Myometrial cell (primary cell): ENCODE data around the gene SNAI3. TPM values are rescaled to one million over a fixed set of nuclear protein-coding genes. Genes with fewer than 3 reads are reported as not detected.

Experiments
- total RNA-seq: library from RNA; depleted of rRNA; stranded (reverse); fragments of >200 nt; gene quantifications from 2 replicates; pipeline ENCODE4 v1.2.3, GENCODE V29; 2015

SNAI3 gene
- not detected in 2 replicates for total RNA-seq

DNA sequence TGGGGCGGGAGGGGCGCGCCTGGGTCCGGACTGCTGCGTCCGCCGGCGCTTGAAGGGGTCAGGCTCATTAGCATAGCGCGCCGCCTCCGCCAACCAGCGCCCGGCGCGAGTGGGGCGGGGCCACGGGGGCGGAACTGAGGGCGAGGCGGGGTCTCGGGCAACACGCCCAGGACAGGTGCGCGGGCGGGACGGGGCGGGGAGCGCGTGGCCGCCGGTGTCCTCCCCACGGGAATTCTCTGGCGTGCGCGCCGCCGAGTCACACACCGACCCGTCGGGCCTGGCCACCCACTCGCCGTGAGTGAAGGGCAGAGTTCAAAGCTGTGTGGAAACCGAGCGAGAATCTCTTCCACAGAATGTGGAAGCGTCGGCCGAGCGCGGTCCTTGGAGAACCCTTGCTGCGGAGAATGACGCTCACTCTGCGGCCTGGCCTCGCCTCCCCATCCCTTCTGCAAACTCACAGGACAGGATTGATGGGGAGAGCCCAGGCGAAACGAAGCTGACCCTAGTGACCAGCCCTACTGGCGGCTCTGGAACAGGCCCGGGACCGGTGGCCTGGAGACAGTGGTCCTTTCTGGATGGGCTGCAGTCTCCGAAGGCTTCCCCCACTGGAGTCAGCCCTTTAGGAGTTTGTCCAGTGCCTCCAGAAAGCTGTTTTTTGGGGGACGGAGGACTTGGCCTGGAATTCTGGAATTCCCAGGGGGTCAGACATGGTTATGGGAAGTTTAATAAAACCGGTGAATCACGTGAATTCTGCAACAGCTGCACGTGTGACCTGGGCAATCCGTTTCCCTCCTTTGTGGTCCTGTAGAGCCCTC lies at the start of gene SNAI3:
Gene SNAI3 (minus strand): TSS at position 69 of the 815 bp plus-strand sequence. CDS start 101 bp downstream, outside the sequence.

GRCh38 chr16:88706229-88706964 lies 20.1 kb upstream of the SNAI3 start, which contains the start of the genes CTU2 and RNF166:
TSS of gene CTU2 (plus strand) at chr16:88706503. CDS start at chr16:88706531, 28 bp downstream.
TSS of gene RNF166 (minus strand) at chr16:88706408. CDS start at chr16:88706325, 83 bp downstream.

GRCh38 chr16:88662843-88663606 lies 23.3 kb downstream of the SNAI3 start, which contains the start of gene MVD:
TSS of gene MVD (minus strand) at chr16:88663091. CDS start at chr16:88663080, 11 bp downstream.

DNA sequence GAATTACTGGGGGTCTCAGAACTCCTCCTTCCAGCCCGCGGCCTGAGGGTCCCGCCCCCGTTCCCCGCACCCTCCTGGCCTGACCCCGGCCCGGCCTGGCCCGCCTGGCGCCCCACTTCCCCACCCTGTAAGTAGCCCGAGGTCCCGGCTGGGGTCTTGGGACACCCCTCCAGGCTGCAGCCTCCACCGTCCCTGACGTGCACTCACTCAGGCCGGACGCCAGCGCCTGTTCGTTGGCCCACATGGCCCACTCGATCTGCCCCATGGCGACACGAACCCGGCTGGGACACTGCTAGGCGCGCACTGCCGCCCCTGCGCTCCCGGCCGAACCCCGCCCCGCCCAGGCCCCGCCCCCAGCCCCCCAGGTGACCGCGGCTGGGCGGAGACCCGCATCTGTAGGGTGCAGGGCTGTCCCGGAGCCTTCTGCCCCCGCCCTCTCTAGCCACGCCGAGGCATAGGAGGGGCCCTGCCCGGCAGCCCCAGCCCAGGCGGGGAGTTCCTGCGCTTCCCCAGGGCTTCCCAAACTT lies 35.5 kb downstream of the SNAI3 start, which contains the start of gene CYBA:
Gene CYBA (minus strand): TSS at position 305 of the 527 bp plus-strand sequence. CDS start 40 bp downstream, at position 265.

DNA sequence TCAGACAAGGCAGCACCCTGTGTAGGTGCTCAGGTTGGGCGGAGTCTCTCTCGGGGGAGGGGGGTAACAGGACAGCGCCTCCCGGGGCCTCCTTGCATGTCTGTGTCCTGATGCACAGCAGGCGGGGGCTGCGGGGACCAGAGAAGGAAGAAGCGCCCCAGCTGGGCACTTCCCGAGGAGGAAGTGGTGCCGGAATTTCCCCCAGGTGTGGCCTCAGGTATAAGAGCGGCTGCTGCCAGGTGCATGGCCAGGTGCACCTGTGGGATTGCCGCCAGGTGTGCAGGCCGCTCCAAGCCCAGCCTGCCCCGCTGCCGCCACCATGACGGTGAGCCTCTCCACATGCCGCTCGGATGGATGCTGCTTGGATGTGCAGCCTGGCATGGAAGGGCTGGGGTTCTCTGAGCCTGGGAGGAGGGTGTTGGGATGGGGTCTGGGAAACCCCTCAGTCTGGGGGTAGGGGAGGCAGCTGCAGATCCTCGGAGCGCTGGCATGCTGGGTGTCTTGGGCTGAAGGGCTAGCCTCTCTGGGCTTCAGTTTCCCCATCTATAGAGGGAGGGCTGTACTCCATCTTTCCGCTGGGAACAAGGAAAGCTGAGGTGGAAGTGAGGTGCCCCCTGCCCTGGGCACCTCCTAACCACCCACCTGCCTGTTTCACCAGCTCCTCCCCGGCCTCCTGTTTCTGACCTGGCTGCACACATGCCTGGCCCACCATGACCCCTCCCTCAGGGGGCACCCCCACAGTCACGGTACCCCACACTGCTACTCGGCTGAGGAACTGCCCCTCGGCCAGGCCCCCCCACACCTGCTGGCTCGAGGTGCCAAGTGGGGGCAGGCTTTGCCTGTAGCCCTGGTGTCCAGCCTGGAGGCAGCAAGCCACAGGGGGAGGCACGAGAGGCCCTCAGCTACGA lies 47.7 kb downstream of the SNAI3 start, which contains the start of gene IL17C:
Gene IL17C (plus strand): TSS at position 250 of the 908 bp plus-strand sequence. CDS start 70 bp downstream, at position 320.

Other genes starting within 250 kb of the SNAI3 start
- gene ZFPM1, start 233.2 kb downstream of the SNAI3 start, total RNA-seq = 0.58 and 0.89 TPM in 2 replicates
- gene ZC3H18, start 116.1 kb downstream of the SNAI3 start, total RNA-seq = 9.4 and 11.2 TPM in 2 replicates
- gene IL17C, start 47.9 kb downstream of the SNAI3 start, total RNA-seq = 1.4 TPM in 1 of 2 replicates, not detected in the other
- 321 and 495 TPM in 2 replicates for gene CYBA, start 35.5 kb downstream of the SNAI3 start, total RNA-seq
- 255 and 295 TPM in 2 replicates for gene MVD, start 23.4 kb downstream of the SNAI3 start, total RNA-seq
- gene RNF166, start 19.9 kb upstream of the SNAI3 start, total RNA-seq = 26.5 and 30.1 TPM in 2 replicates
- 21.9 and 25.0 TPM in 2 replicates for gene CTU2, start 20.0 kb upstream of the SNAI3 start, total RNA-seq
- gene PIEZO1, start 98.7 kb upstream of the SNAI3 start, total RNA-seq = 205 and 248 TPM in 2 replicates
- gene CDT1, start 117.3 kb upstream of the SNAI3 start, total RNA-seq = 18.6 and 29.4 TPM in 2 replicates
- 158 and 223 TPM in 2 replicates for gene APRT, start 125.4 kb upstream of the SNAI3 start, total RNA-seq
- 25.9 and 26.2 TPM in 2 replicates for gene GALNS, start 170.4 kb upstream of the SNAI3 start, total RNA-seq
- gene TRAPPC2L, start 170.6 kb upstream of the SNAI3 start, total RNA-seq = 54.2 and 56.4 TPM in 2 replicates
- not detected in 2 replicates for gene PABPN1L, start 180.2 kb upstream of the SNAI3 start, total RNA-seq